Activated B cell treated with CpG ODN at 0.5 μM for 24 hours (primary cell): ENCODE results near the gene COL12A1. TPM values are rescaled to one million over a fixed set of nuclear protein-coding genes. Genes with fewer than 3 reads are reported as not detected.

Experiments
- ATAC-seq: fragments of 200-7000 bp; cut with Tn5 transposase; one replicate; pipeline ENCODE4 v1.10.0; 2021; ENCODE audit warnings: low read depth, mild to moderate bottlenecking, moderate library complexity
- CTCF ChIA-PET: fragments of 350-600 bp; sonication (Branson Sonifier 250); formaldehyde crosslinking; loops from one replicate; lab custom pipeline; 2021; ENCODE audit warnings: antibody characterized with exemption; lab: Charles Lee
- POLR2A ChIA-PET: fragments of 350-600 bp; sonication (Branson Sonifier 250); formaldehyde crosslinking; loops from one replicate; lab custom pipeline; 2021; ENCODE audit warnings: antibody characterized with exemption; lab: Charles Lee
- DNase-seq: peaks from one replicate; pipeline ENCODE4 v3.0.0; 2022
- H3K27ac Mint-ChIP-seq: one replicate; pipeline ENCODE4 v1.8.0; 2020; ENCODE audit warnings: mixed read lengths
- H3K27me3 Mint-ChIP-seq: one replicate; pipeline ENCODE4 v1.8.0; 2021; ENCODE audit warnings: mixed read lengths
- H3K36me3 Mint-ChIP-seq: one replicate; pipeline ENCODE4 v1.8.0; 2021; ENCODE audit warnings: low read depth, mixed read lengths
- H3K4me1 Mint-ChIP-seq: one replicate; pipeline ENCODE4 v1.8.0; 2021; ENCODE audit warnings: mixed read lengths
- H3K4me3 Mint-ChIP-seq: one replicate; pipeline ENCODE4 v1.8.0; 2020; ENCODE audit warnings: mild to moderate bottlenecking, mixed read lengths
- H3K9me3 Mint-ChIP-seq: one replicate; pipeline ENCODE4 v1.8.0; 2020; ENCODE audit warnings: mixed read lengths
- CTCF ChIP-seq: fragments of 200-600 bp; IDR thresholded peaks from one replicate; pipeline ENCODE4 v1.8.0; 2022; ENCODE audit warnings: antibody characterized with exemption, mild to moderate bottlenecking
- intact Hi-C: fragments of 100-400 bp; cut with micrococcal nuclease; formaldehyde crosslinking; loops from one replicate; pipeline ENCODE4 v1.15.1; 2024
- total RNA-seq: library from RNA; stranded (reverse); gene quantifications from 2 replicates; pipeline ENCODE4 v1.2.3, GENCODE V29; 2022

The COL12A1 gene
- total RNA-seq, 1 donor from 2014 or later: not detected

DNA sequence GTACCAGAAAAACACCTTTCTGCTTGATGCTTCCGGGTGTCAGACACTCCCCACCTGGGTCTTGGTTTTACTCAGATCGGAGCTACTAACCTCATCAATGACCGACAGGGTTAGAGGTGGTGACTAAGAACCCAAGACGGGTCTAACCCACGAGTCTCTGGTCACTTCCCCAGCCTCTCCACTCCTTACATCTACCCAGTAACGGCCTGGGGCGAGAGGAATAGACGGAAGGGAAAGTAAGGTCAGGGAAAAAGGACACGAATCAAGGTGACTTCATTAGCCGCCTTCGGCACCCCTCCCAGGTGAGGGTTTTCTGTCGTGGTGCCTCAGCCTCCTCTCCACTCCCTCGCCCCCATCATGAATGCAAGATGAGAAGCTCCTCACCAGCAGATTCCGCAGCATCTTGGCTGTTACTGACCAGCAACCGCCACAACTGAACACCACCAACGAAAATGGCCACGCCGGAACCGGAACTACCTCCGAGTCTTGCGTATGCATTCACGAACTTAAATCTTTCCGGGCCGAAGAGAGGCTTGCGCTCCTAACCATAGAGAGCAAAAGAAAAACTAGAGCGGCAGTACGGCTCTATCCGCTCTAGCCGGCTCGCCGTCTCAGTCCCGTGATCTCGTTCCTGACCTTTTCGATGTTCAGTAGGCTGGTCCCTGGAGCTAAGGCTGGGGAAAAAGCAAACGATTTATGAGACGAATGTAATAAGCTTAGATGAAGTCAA, 37.6 kb upstream of the COL12A1 start, which contains the start of gene COX7A2:
Gene COX7A2, minus strand, starts transcription at position 469 of the 730 bp plus-strand sequence. Its CDS starts 67 bp downstream, at position 402.
- H3K4me1 Mint-ChIP-seq: peaks cover 21% of the 10 kb centered on the region
- CTCF ChIA-PET: interaction anchor here (0.9 to 1.9 kb wide), 4 partner anchors 23 to 1504 kb away, joined by 3 to 7 read pairs (median 4); no protein-coding TSS in a partner anchor
- H3K27ac Mint-ChIP-seq: peak within 1 kb of the TSS; percentile 95
- intact Hi-C loops: loop anchor here (1.0 to 5.0 kb wide), 8 partner anchors 23 to 1933 kb away; partner anchors contain the start of genes EEF1A1, MTO1 and TMEM30A
- DNase-seq (peak; percentile 77), ATAC-seq (peak; percentile 97)
- H3K9me3 Mint-ChIP-seq: no peaks in the 10 kb centered on the region
- no peak for TF ChIP-seq CTCF
- H3K36me3 Mint-ChIP-seq: peaks cover 34% of the 10 kb centered on the region
- H3K4me3 Mint-ChIP-seq: peak within 1 kb of the TSS; percentile 94
- peaks cover 13% of the 10 kb centered on the region for H3K27me3 Mint-ChIP-seq
- POLR2A ChIA-PET: interaction anchor here (0.6 to 2.2 kb wide), 12 partner anchors 8 to 1723 kb away, joined by 3 to 36 read pairs (median 4); partner anchors contain the start of genes SENP6 and TMEM30A

- Mint-ChIP-seq H3K27me3 (no peaks in the 10 kb centered on the region), H3K4me1 (peaks cover 8% of the 10 kb centered on the region), H3K9me3 (no peaks in the 10 kb centered on the region), H3K4me3 (no peak overlapping the region), H3K27ac (no peak overlapping the region), H3K36me3 (peaks cover 56% of the 10 kb centered on the region)
- ATAC-seq: no peak
- intact Hi-C loops: no loop called here
- CTCF ChIA-PET: interaction anchor here (1.1 kb wide), 1 partner anchor 26 kb away, joined by 3 read pairs; no protein-coding TSS in a partner anchor
- no peak for TF ChIP-seq CTCF
- no peak for DNase-seq
- POLR2A ChIA-PET: no interaction called here
These were observed 30.8 kb upstream of the COL12A1 start for GRCh38 chr6:75236630-75237029.

GRCh38 chr6:75235271-75235670, 29.4 kb upstream of the COL12A1 start:
- Mint-ChIP-seq H3K9me3 (no peaks in the 10 kb centered on the region), H3K27me3 (no peaks in the 10 kb centered on the region), H3K4me3 (no peak overlapping the region), H3K4me1 (no peaks in the 10 kb centered on the region), H3K36me3 (peaks cover 47% of the 10 kb centered on the region), H3K27ac (no peak overlapping the region)
- ATAC-seq (no peak), DNase-seq (no peak)
- CTCF ChIA-PET: interaction anchor here (0.5 kb wide), 1 partner anchor 25 kb away, joined by 3 read pairs; no protein-coding TSS in a partner anchor
- intact Hi-C loops: no loop called here
- POLR2A ChIA-PET: interaction anchor here (1.2 kb wide), 1 partner anchor 8 kb away, joined by 5 read pairs; the partner anchor contains the start of gene COX7A2
- no peak for TF ChIP-seq CTCF

DNA sequence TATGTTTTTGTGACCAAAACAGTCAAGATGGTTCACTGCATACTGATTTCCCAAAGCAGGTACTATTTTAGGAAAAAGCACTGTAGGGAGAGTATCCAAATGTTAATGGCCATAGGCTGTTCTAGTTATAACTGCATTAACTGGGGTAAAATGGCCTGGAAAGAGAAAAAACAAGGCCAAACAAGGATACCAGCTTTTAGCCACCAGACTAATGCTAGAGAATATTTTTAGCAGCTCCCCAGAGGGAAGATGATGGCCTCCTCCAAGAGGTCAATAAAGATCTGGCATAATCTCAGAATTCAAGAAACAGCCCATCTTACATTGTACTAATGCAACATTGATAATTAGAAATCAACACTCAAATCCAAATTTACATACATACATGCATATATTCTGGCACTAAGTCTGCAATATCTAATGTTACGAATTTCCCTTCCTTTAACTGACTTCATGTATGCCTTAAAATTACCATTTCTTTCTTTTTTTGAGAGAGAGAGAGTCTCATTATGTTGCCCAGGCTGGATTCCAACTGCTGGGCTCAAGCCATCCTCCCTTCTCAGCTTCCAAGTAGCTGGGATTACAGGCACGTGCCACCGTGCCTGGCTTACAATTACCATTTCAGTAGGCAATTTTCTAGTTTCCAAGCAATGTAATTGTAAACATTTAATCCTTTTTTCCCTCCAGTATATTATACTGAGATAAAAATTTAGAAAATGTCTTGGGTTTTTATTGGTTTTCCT, 28.4 kb upstream of the COL12A1 start:
- DNase-seq (no peak), ATAC-seq (no peak)
- H3K4me1 Mint-ChIP-seq: no peaks in the 10 kb centered on the region
- ChIA-PET POLR2A (no interaction called here), CTCF (interaction anchor here (0.9 kb wide), 1 partner anchor 23 kb away, joined by 3 read pairs; no protein-coding TSS in a partner anchor)
- no peaks in the 10 kb centered on the region for H3K9me3 Mint-ChIP-seq
- no peak for TF ChIP-seq CTCF
- no peak overlapping the region for H3K27ac Mint-ChIP-seq
- peaks cover 39% of the 10 kb centered on the region for H3K36me3 Mint-ChIP-seq
- H3K27me3 Mint-ChIP-seq: no peaks in the 10 kb centered on the region
- intact Hi-C loops: no loop called here
- H3K4me3 Mint-ChIP-seq: no peak overlapping the region
